Measurements from ENCODE around the gene FBXO31.
"Not testable (repeated sequence)": the region's sequence is repeated elsewhere in the genome, so short reads cannot be mapped to it uniquely, and the experiment has no call there.

FBXO31 gene

DNA sequence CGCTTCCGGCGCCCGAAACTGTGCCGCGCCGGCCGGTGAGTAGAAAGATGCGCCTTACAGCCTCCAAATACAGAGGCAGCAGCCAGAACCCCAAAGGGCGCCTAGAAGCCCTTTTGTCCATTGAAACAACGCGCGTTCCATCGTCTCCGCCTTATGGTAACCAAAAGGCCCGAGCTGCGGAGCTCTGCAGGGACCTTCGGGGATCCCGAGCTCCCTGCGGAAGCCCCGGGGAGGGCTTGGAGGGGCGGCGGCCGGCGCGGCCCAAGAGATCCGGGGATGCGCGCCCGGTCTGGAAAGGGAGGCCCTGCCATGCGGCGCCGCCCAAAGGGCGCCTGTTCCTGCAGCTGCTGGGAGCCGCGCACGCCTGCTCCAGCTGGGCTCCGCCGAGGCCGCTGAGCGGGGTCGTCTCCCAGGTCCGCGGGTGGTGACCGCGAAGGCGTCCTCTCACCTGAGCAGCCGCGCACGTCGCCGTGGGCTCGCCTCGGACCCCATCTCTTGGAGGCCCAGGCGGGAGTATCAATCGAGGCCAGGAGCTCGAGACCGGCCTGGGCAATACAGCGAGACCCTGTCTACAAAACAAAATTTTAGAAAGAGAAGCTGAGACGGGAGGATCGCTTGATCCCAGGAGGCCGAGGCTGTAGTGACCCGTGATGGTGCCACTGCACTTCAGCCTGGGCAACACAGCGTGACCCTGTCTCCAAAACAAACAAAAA, 742 bp upstream of the FBXO31 start:
- Histone ChIP-seq H3K79me2 (ENCODE audit: control insufficient read depth, insufficient read depth, low read length, unreplicated experiment) (peaks cover 38% of the 10 kb centered on the region), H3K4me3 (ENCODE audit: low read depth, low read length) (peak overlapping the region; percentile 85), H3K27ac (ENCODE audit: low read depth, low read length) (peak overlapping the region; percentile 68), H3K36me3 (ENCODE audit: insufficient read depth, low read length) (no peaks in the 10 kb centered on the region), H2AFZ (ENCODE audit: low read length, unreplicated experiment) (peak overlapping the region; percentile 88), H3K27me3 (ENCODE audit: insufficient read depth, low read length) (no peaks in the 10 kb centered on the region), H3K4me1 (ENCODE audit: control insufficient read depth, insufficient read depth, low read length, unreplicated experiment) (peaks cover 34% of the 10 kb centered on the region)

GRCh38 chr16:87382023-87382785, 1.4 kb downstream of the FBXO31 start:
- no peak overlapping the region for H2AFZ ChIP-seq (ENCODE audit: low read length, unreplicated experiment)
- no peaks in the 10 kb centered on the region for H3K36me3 ChIP-seq (ENCODE audit: insufficient read depth, low read length)
- H3K27ac ChIP-seq (ENCODE audit: low read depth, low read length): peak overlapping the region; percentile 73
- peak overlapping the region; percentile 85 for H3K4me3 ChIP-seq (ENCODE audit: low read depth, low read length)
- no peaks in the 10 kb centered on the region for H3K27me3 ChIP-seq (ENCODE audit: insufficient read depth, low read length)
- H3K79me2 ChIP-seq (ENCODE audit: control insufficient read depth, insufficient read depth, low read length, unreplicated experiment): peaks cover 53% of the 10 kb centered on the region
- H3K4me1 ChIP-seq (ENCODE audit: control insufficient read depth, insufficient read depth, low read length, unreplicated experiment): peaks cover 16% of the 10 kb centered on the region

- Histone ChIP-seq H3K4me3 (ENCODE audit: low read depth, low read length) (peak overlapping the region; percentile 85), H3K79me2 (ENCODE audit: control insufficient read depth, insufficient read depth, low read length, unreplicated experiment) (peaks cover 66% of the 10 kb centered on the region), H2AFZ (ENCODE audit: low read length, unreplicated experiment) (no peak overlapping the region), H3K27ac (ENCODE audit: low read depth, low read length) (peak overlapping the region; percentile 76), H3K4me1 (ENCODE audit: control insufficient read depth, insufficient read depth, low read length, unreplicated experiment) (peaks cover 26% of the 10 kb centered on the region), H3K36me3 (ENCODE audit: insufficient read depth, low read length) (no peaks in the 10 kb centered on the region), H3K27me3 (ENCODE audit: insufficient read depth, low read length) (no peaks in the 10 kb centered on the region)
These were observed 2.7 kb downstream of the FBXO31 start for GRCh38 chr16:87380881-87381280.

DNA sequence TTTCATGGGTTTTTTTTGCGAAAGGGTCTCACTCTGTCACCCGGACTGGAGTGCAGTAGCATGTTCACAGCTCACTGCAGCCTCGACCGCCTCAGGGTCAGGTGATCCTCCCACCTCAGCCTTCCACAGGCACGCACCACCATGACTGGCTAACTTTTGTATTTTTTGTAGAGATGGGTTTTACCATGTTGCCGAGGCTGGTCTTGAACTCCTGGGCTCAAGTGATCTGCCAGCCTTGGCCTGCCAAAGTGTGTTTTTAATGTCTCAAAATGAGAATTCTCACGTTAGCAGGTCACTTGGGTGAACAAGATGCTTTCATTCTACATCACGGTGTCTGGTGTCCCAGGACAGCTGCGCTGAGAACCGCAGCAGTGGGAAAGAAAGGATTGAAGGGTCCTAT, 3.2 kb downstream of the FBXO31 start:
- Histone ChIP-seq H3K36me3 (ENCODE audit: insufficient read depth, low read length) (no peaks in the 10 kb centered on the region), H3K79me2 (ENCODE audit: control insufficient read depth, insufficient read depth, low read length, unreplicated experiment) (peaks cover 71% of the 10 kb centered on the region), H2AFZ (ENCODE audit: low read length, unreplicated experiment) (no peak overlapping the region), H3K27ac (ENCODE audit: low read depth, low read length) (peak overlapping the region; percentile 76), H3K27me3 (ENCODE audit: insufficient read depth, low read length) (no peaks in the 10 kb centered on the region), H3K4me3 (ENCODE audit: low read depth, low read length) (peak overlapping the region; percentile 85), H3K4me1 (ENCODE audit: control insufficient read depth, insufficient read depth, low read length, unreplicated experiment) (peaks cover 31% of the 10 kb centered on the region)

DNA sequence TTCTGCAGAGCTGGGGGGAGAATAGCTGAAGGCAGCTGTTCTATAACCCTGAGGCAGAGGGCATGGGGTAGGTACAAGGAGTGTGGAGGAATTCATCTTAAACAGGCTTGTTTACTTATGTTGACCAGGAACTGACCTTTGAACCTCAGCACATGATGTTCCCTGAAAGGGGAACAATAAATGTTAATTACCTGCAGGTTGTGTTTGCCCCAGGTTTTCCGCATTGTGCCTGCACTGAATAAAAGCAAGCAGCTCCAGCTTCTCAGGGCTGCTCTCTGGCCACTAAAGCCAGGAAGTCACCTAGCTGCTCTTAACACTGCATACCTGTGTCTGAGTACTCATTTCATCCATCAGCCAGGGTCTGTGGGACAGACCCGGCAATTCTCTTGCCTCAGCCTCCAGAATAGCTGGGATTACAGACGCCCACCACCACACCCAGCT, 4.2 kb downstream of the FBXO31 start:
- H3K4me1 ChIP-seq (ENCODE audit: control insufficient read depth, insufficient read depth, low read length, unreplicated experiment): peaks cover 32% of the 10 kb centered on the region
- H3K79me2 ChIP-seq (ENCODE audit: control insufficient read depth, insufficient read depth, low read length, unreplicated experiment): peaks cover 77% of the 10 kb centered on the region
- not testable (repeated sequence) for H3K27ac ChIP-seq (ENCODE audit: low read depth, low read length); H2AFZ ChIP-seq (ENCODE audit: low read length, unreplicated experiment); H3K36me3 ChIP-seq (ENCODE audit: insufficient read depth, low read length); H3K27me3 ChIP-seq (ENCODE audit: insufficient read depth, low read length); H3K4me3 ChIP-seq (ENCODE audit: low read depth, low read length)

DNA sequence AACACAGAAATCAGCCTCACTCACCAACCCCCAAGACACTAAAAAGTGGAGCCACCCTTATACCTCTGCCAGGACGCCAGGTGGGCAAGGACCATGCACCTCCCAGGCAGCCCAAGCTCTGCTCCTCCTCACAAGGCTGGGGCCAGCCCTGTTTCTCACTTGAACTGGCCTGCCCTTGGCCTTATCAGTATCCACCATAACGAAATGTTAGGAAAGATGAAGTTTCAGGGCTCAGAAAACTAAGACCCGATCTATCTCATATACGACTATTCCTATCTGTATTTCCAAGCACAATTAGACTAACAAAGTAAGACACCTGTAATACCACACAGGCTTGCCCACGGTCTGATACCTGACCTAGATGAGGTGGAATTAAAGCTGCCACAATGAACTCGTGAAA, 6.9 kb downstream of the FBXO31 start:
- H3K4me1 ChIP-seq (ENCODE audit: control insufficient read depth, insufficient read depth, low read length, unreplicated experiment): peaks cover 26% of the 10 kb centered on the region

GRCh38 chr16:87375426-87376135, 8.0 kb downstream of the FBXO31 start:
- Histone ChIP-seq H3K27me3 (ENCODE audit: insufficient read depth, low read length) (no peaks in the 10 kb centered on the region), H3K4me3 (ENCODE audit: low read depth, low read length) (no peak overlapping the region), H2AFZ (ENCODE audit: low read length, unreplicated experiment) (no peak overlapping the region), H3K27ac (ENCODE audit: low read depth, low read length) (peak overlapping the region; percentile 51; the same call in 1 of the 2 replicates), H3K4me1 (ENCODE audit: control insufficient read depth, insufficient read depth, low read length, unreplicated experiment) (peaks cover 19% of the 10 kb centered on the region), H3K36me3 (ENCODE audit: insufficient read depth, low read length) (peaks cover 5% of the 10 kb centered on the region; the same call in 1 of the 2 replicates), H3K79me2 (ENCODE audit: control insufficient read depth, insufficient read depth, low read length, unreplicated experiment) (peaks cover 85% of the 10 kb centered on the region)

More for the DNA sequence above, 6.9 kb downstream of the FBXO31 start:
- 0 out of 2 replicates have a peak overlapping the region, but pooled peaks have one; percentile 51 for H3K27ac ChIP-seq (ENCODE audit: low read depth, low read length)
- peaks cover 85% of the 10 kb centered on the region for H3K79me2 ChIP-seq (ENCODE audit: control insufficient read depth, insufficient read depth, low read length, unreplicated experiment)
- peaks cover 5% of the 10 kb centered on the region; the same call in 1 of the 2 replicates for H3K36me3 ChIP-seq (ENCODE audit: insufficient read depth, low read length)
- H2AFZ ChIP-seq (ENCODE audit: low read length, unreplicated experiment): no peak overlapping the region
- no peaks in the 10 kb centered on the region for H3K27me3 ChIP-seq (ENCODE audit: insufficient read depth, low read length)
- no peak overlapping the region for H3K4me3 ChIP-seq (ENCODE audit: low read depth, low read length)

GRCh38 chr16:87374313-87374712, 9.3 kb downstream of the FBXO31 start:
- H3K4me3 ChIP-seq (ENCODE audit: low read depth, low read length): no peak overlapping the region
- no peak overlapping the region for H3K27ac ChIP-seq (ENCODE audit: low read depth, low read length)
- peaks cover 85% of the 10 kb centered on the region for H3K79me2 ChIP-seq (ENCODE audit: control insufficient read depth, insufficient read depth, low read length, unreplicated experiment)
- no peaks in the 10 kb centered on the region for H3K27me3 ChIP-seq (ENCODE audit: insufficient read depth, low read length)
- H2AFZ ChIP-seq (ENCODE audit: low read length, unreplicated experiment): no peak overlapping the region
- peaks cover 5% of the 10 kb centered on the region; the same call in 1 of the 2 replicates for H3K36me3 ChIP-seq (ENCODE audit: insufficient read depth, low read length)
- H3K4me1 ChIP-seq (ENCODE audit: control insufficient read depth, insufficient read depth, low read length, unreplicated experiment): peaks cover 16% of the 10 kb centered on the region

DNA sequence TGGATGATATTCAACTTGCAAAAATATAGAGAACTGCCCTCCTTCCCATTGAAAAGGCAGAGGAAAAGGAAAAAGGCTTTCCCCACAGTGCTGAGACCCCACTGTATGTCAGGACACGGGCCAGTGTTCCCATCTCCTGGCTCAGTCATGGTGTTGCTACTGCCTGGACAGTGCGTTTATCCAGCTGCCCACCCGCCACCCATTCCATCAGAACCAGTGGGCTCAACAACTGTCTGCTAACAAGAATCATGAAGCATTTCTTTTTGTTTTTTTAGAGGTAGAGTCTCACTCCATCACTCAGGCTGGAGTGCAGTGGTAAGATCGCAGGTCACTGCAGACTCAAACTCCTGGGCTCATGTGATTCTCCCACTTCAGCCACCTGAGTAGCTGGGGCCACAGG, 11.3 kb downstream of the FBXO31 start:
- H3K4me3 ChIP-seq (ENCODE audit: low read depth, low read length): no peak overlapping the region
- peaks cover 5% of the 10 kb centered on the region; the same call in 1 of the 2 replicates for H3K36me3 ChIP-seq (ENCODE audit: insufficient read depth, low read length)
- H2AFZ ChIP-seq (ENCODE audit: low read length, unreplicated experiment): no peak overlapping the region
- no peak overlapping the region for H3K27ac ChIP-seq (ENCODE audit: low read depth, low read length)
- peaks cover 16% of the 10 kb centered on the region for H3K4me1 ChIP-seq (ENCODE audit: control insufficient read depth, insufficient read depth, low read length, unreplicated experiment)
- no peaks in the 10 kb centered on the region for H3K27me3 ChIP-seq (ENCODE audit: insufficient read depth, low read length)
- H3K79me2 ChIP-seq (ENCODE audit: control insufficient read depth, insufficient read depth, low read length, unreplicated experiment): peaks cover 87% of the 10 kb centered on the region

DNA sequence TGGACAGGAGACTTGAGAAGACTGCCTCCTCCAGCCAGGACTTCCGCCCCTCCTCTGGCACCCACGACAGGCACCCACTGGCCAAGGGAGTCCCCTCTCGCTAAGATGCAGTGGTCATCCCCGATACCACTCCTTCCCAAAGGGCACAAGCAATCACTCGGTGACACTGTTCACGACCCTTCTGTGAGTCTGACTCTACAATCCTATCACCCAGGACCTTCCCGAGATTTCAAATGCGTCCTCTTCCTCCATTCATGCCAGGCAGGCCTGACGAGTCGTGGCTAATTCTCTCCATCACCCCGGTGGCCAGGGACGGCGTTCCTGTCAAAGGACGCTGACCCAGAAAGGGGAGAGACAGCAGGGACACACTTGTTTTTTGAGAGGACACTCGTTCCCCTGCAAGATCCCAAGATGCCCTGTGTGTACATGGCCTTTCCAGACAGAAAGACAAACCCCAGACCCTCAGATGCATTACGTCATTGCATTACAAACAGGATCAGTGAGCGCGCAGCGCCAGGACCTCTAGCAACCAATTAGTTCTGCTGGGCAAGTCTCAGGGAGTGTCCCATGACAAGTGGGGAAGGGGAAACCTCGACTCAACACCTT, 12.2 kb downstream of the FBXO31 start:
- Histone ChIP-seq H3K36me3 (ENCODE audit: insufficient read depth, low read length) (peaks cover 5% of the 10 kb centered on the region; the same call in 1 of the 2 replicates), H2AFZ (ENCODE audit: low read length, unreplicated experiment) (no peak overlapping the region), H3K27me3 (ENCODE audit: insufficient read depth, low read length) (no peaks in the 10 kb centered on the region), H3K27ac (ENCODE audit: low read depth, low read length) (no peak overlapping the region), H3K79me2 (ENCODE audit: control insufficient read depth, insufficient read depth, low read length, unreplicated experiment) (peaks cover 85% of the 10 kb centered on the region), H3K4me1 (ENCODE audit: control insufficient read depth, insufficient read depth, low read length, unreplicated experiment) (peaks cover 10% of the 10 kb centered on the region), H3K4me3 (ENCODE audit: low read depth, low read length) (no peak overlapping the region)
